ENCODE results near the gene CUX1.

DNA sequence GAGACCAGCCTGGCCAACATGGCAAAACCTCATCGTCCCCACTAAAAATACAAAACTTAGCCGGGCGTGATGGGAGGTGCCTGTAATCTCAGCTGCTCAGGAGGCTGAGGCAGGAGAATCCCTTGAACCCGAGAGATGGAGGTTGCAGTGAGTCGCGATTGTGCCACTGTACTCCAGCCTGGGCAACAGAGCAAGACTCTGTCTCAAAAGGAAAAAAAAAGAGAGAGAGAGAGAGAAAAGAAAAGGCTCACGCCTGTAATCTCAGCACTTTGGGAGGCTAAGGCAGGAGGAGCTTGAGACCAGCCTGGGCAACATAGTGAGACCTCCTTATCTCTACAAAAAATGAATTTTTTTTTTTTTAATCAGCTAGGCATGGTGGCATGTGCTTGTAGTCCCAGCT is 157.6 kb downstream of the CUX1 start:
- TF ChIP-seq POLR2A (IDR thresholded peaks at IDR 0.05) = no peak
- TF ChIP-seq, protein P1, sequence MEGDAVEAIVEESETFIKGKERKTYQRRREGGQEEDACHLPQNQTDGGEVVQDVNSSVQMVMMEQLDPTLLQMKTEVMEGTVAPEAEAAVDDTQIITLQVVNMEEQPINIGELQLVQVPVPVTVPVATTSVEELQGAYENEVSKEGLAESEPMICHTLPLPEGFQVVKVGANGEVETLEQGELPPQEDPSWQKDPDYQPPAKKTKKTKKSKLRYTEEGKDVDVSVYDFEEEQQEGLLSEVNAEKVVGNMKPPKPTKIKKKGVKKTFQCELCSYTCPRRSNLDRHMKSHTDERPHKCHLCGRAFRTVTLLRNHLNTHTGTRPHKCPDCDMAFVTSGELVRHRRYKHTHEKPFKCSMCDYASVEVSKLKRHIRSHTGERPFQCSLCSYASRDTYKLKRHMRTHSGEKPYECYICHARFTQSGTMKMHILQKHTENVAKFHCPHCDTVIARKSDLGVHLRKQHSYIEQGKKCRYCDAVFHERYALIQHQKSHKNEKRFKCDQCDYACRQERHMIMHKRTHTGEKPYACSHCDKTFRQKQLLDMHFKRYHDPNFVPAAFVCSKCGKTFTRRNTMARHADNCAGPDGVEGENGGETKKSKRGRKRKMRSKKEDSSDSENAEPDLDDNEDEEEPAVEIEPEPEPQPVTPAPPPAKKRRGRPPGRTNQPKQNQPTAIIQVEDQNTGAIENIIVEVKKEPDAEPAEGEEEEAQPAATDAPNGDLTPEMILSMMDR (IDR thresholded peaks at IDR 0.05) = no peak
